HG02884 (cell line): ENCODE data around the gene GOLGA6L26.
"Not testable (repeated sequence)": the region's sequence is repeated elsewhere in the genome, so short reads cannot be mapped to it uniquely, and the experiment has no call there.

ENCODE experiments used
- ATAC-seq: cut with Tn5 transposase; IDR thresholded peaks from one replicate; pipeline ENCODE4 v1.9.1; 2021; ENCODE audit warnings: mild to moderate bottlenecking, moderate library complexity; ENCODE audit not compliant: unreplicated experiment

Gene GOLGA6L26

GRCh38 chr15:23334096-23334495, at the start of gene GOLGA6L26:
GOLGA6L26 (minus strand) TSS chr15:23334196; CDS start chr15:23334135, 61 bp downstream.
- not testable (repeated sequence) for ATAC-seq

- ATAC-seq: not testable (repeated sequence)
Measured at GRCh38 chr15:23381192-23381591, 47.2 kb upstream of the GOLGA6L26 start.

- not testable (repeated sequence) for ATAC-seq
Measured at GRCh38 chr15:23380700-23381099, 46.7 kb upstream of the GOLGA6L26 start.

- not testable (repeated sequence) for ATAC-seq
Measured at GRCh38 chr15:23378946-23379345, 45.0 kb upstream of the GOLGA6L26 start.

GRCh38 chr15:23374226-23374625, 40.2 kb upstream of the GOLGA6L26 start:
- not testable (repeated sequence) for ATAC-seq

GRCh38 chr15:23372891-23373600, 39.0 kb upstream of the GOLGA6L26 start:
- not testable (repeated sequence) for ATAC-seq

GRCh38 chr15:23372284-23372683, 38.3 kb upstream of the GOLGA6L26 start:
- no peak for ATAC-seq

GRCh38 chr15:23371868-23372267, 37.9 kb upstream of the GOLGA6L26 start:
- ATAC-seq: not testable (repeated sequence)

- not testable (repeated sequence) for ATAC-seq
Measured at GRCh38 chr15:23371134-23371533, 37.1 kb upstream of the GOLGA6L26 start.

GRCh38 chr15:23370578-23370977, 36.6 kb upstream of the GOLGA6L26 start:
- ATAC-seq: no peak

- not testable (repeated sequence) for ATAC-seq
Measured at GRCh38 chr15:23364261-23364660, 30.3 kb upstream of the GOLGA6L26 start.

- not testable (repeated sequence) for ATAC-seq
Measured at GRCh38 chr15:23362622-23363021, 28.6 kb upstream of the GOLGA6L26 start.

- not testable (repeated sequence) for ATAC-seq
Measured at GRCh38 chr15:23354448-23354847, 20.5 kb upstream of the GOLGA6L26 start, which contains the start of gene GOLGA8S. GOLGA8S (plus strand) TSS chr15:23354748; CDS start chr15:23354810, 62 bp downstream.

- not testable (repeated sequence) for ATAC-seq
Measured at GRCh38 chr15:23311233-23311632, 22.8 kb downstream of the GOLGA6L26 start.

- not testable (repeated sequence) for ATAC-seq
Measured at GRCh38 chr15:23305921-23306320, 28.1 kb downstream of the GOLGA6L26 start.

- not testable (repeated sequence) for ATAC-seq
Measured at GRCh38 chr15:23304805-23305204, 29.2 kb downstream of the GOLGA6L26 start.

GRCh38 chr15:23304267-23304666, 29.7 kb downstream of the GOLGA6L26 start:
- not testable (repeated sequence) for ATAC-seq

- ATAC-seq: not testable (repeated sequence)
Measured at GRCh38 chr15:23303654-23304053, 30.3 kb downstream of the GOLGA6L26 start.

GRCh38 chr15:23303246-23303645, 30.8 kb downstream of the GOLGA6L26 start:
- ATAC-seq: not testable (repeated sequence)
